ENCODE measurements around the gene RAB30. TPM values are rescaled to one million over a fixed set of nuclear protein-coding genes. Genes with fewer than 3 reads are reported as not detected.

Gene RAB30
- total and polyA plus RNA-seq, 9 of the 15 experiments (the other 6 are each of a cell fraction or from before 2014, with no cell fraction given) = 0.29 to 1.3 (median 1.0) TPM

DNA sequence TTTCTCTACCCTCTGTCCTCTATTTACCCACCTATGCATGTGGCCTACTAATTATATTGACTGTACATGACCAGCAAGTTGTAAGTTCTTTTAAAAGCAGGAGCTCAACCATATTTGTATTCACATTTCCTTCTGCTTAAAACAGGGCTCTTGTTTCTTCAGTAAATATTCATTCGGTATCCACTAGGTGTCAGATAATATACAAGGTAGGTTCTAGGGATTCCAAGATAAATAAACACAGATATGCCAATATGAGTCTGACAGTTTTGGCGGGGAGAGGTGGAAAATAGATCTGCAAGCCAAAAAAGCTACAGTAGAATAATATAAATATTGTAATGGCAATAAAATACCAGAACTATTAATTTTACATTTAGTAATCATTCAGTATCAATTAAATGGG, 15.3 kb upstream of the RAB30 start (continued):
- TF ChIP-seq, protein P1, sequence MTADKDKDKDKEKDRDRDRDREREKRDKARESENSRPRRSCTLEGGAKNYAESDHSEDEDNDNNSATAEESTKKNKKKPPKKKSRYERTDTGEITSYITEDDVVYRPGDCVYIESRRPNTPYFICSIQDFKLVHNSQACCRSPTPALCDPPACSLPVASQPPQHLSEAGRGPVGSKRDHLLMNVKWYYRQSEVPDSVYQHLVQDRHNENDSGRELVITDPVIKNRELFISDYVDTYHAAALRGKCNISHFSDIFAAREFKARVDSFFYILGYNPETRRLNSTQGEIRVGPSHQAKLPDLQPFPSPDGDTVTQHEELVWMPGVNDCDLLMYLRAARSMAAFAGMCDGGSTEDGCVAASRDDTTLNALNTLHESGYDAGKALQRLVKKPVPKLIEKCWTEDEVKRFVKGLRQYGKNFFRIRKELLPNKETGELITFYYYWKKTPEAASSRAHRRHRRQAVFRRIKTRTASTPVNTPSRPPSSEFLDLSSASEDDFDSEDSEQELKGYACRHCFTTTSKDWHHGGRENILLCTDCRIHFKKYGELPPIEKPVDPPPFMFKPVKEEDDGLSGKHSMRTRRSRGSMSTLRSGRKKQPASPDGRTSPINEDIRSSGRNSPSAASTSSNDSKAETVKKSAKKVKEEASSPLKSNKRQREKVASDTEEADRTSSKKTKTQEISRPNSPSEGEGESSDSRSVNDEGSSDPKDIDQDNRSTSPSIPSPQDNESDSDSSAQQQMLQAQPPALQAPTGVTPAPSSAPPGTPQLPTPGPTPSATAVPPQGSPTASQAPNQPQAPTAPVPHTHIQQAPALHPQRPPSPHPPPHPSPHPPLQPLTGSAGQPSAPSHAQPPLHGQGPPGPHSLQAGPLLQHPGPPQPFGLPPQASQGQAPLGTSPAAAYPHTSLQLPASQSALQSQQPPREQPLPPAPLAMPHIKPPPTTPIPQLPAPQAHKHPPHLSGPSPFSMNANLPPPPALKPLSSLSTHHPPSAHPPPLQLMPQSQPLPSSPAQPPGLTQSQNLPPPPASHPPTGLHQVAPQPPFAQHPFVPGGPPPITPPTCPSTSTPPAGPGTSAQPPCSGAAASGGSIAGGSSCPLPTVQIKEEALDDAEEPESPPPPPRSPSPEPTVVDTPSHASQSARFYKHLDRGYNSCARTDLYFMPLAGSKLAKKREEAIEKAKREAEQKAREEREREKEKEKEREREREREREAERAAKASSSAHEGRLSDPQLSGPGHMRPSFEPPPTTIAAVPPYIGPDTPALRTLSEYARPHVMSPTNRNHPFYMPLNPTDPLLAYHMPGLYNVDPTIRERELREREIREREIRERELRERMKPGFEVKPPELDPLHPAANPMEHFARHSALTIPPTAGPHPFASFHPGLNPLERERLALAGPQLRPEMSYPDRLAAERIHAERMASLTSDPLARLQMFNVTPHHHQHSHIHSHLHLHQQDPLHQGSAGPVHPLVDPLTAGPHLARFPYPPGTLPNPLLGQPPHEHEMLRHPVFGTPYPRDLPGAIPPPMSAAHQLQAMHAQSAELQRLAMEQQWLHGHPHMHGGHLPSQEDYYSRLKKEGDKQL (CRISPR knock-in tag; IDR thresholded peaks at IDR 0.05; ENCODE audit: borderline replicate concordance) = no peak
- TF ChIP-seq POLR2H (tag; IDR thresholded peaks at IDR 0.05; ENCODE audit: low read depth) (no peak), TAF7 (tag; IDR thresholded peaks at IDR 0.05) (no peak)

DNA sequence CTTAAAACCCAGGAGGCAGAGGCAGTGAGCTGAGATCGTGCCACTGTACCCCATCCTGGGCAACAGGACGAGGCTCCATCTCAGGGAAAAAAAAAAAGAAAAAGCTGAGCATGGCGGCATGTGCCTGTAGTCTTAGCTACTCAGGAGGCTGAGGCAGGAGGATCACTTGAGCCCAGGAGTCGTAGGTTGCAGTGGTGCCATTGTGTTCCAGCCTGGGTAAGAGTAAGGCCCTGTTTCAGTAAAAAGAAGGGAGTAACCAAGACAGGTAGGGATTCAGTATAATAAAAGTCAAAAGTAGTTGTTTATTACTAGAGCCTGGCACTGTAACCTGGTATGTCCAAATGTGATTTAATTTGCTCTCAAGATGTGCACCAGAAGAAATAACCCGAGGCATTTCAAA, 8.1 kb upstream of the RAB30 start:
- no peaks in the 10 kb centered on the region for H3K9me3 ChIP-seq (replicated peaks; ENCODE audit: control insufficient read depth, insufficient read depth, low read depth, low read length)
- DNase-seq (ENCODE audit: extremely low read depth in 1 of 4, low spot score in 3 of 4) (no peak), FAIRE-seq (no peak), ATAC-seq (peak; percentile 15; the same call in 1 of the 3 replicates)
- H4K20me1 ChIP-seq (replicated peaks; ENCODE audit: control insufficient read depth, insufficient read depth, low read length) = no peaks in the 10 kb centered on the region
- no TSS peak for BruUV-seq (replicated peaks)
- in situ Hi-C loops (cut with MboI) (loop anchor here (25.0 kb wide), 1 partner anchor 732 kb away; no protein-coding TSS in a partner anchor), intact Hi-C loops (cut with micrococcal nuclease) (loop anchor here (10.0 kb wide), 1 partner anchor 735 kb away; no protein-coding TSS in a partner anchor)
- no peak overlapping the region for H2AFZ ChIP-seq (ENCODE audit: low read depth, low read length)
- no peaks in the 10 kb centered on the region for H3K4me1 ChIP-seq (replicated peaks in 1 of 2; ENCODE audit: control insufficient read depth in 2 of 2, insufficient read depth in 2 of 2, low read length in 2 of 2)
- POLR2A ChIA-PET = interaction anchor here (1.3 to 1.7 kb wide), 3 partner anchors 9 to 16 kb away, joined by 3 to 7 read pairs (median 5); no protein-coding TSS in a partner anchor
- no peak overlapping the region for H3K4me3 ChIP-seq
- H3K27ac ChIP-seq (ENCODE audit: extremely low read depth, low read depth, low read length) = no peak overlapping the region
- H3K79me2 ChIP-seq (ENCODE audit: control insufficient read depth, insufficient read depth, low read length) = peaks cover 2% of the 10 kb centered on the region; the same call in 1 of the 3 replicates
- no peak overlapping the region for H3K4me2 ChIP-seq (ENCODE audit: insufficient read depth, low read length)
- 90% methylated on average over 4 of the region's 5 CpGs for WGBS (ENCODE audit: insufficient coverage, low coverage, missing lambda C conversion rate)
- H3K9me1 ChIP-seq (ENCODE audit: control insufficient read depth, insufficient read depth, low read length) = no peaks in the 10 kb centered on the region
- TF ChIP-seq, protein P2, sequence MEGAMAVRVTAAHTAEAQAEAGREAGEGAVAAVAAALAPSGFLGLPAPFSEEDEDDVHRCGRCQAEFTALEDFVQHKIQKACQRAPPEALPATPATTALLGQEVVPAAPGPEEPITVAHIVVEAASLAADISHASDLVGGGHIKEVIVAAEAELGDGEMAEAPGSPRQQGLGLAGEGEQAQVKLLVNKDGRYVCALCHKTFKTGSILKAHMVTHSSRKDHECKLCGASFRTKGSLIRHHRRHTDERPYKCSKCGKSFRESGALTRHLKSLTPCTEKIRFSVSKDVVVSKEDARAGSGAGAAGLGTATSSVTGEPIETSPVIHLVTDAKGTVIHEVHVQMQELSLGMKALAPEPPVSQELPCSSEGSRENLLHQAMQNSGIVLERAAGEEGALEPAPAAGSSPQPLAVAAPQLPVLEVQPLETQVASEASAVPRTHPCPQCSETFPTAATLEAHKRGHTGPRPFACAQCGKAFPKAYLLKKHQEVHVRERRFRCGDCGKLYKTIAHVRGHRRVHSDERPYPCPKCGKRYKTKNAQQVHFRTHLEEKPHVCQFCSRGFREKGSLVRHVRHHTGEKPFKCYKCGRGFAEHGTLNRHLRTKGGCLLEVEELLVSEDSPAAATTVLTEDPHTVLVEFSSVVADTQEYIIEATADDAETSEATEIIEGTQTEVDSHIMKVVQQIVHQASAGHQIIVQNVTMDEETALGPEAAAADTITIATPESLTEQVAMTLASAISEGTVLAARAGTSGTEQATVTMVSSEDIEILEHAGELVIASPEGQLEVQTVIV (CRISPR knock-in tag; IDR thresholded peaks at IDR 0.05; ENCODE audit: borderline replicate concordance) = no peak
- TF ChIP-seq POLR2B (IDR thresholded peaks at IDR 0.05; ENCODE audit: low read depth, partially characterized antibody) (peak; percentile 41), POLR2AphosphoS2 (IDR thresholded peaks at IDR 0.05; ENCODE audit: low read length) (0 out of 2 replicates have a peak, but pooled peaks have one; percentile 52), POLR2A (conservative IDR thresholded peaks at IDR 0.05) (peak; percentile 26; the same call in 1 of the 2 replicates)
- H3K36me3 ChIP-seq (ENCODE audit: control insufficient read depth, insufficient read depth, low read length) = peaks cover 43% of the 10 kb centered on the region
- H3K9ac ChIP-seq (ENCODE audit: insufficient read depth in 1 of 2, low read depth in 2 of 2, low read length in 2 of 2) = no peak overlapping the region
- CTCF ChIA-PET (ENCODE audit: low intra/inter-chr PET ratio) = no interaction called here
- H3K27me3 ChIP-seq (ENCODE audit: control insufficient read depth in 2 of 2, insufficient read depth in 2 of 2, low read length in 2 of 2) = no peaks in the 10 kb centered on the region
